ENCODE data around the gene MYL12B.
"Not testable (repeated sequence)": the region's sequence is repeated elsewhere in the genome, so short reads cannot be mapped to it uniquely, and the experiment has no call there.

Gene MYL12B

DNA sequence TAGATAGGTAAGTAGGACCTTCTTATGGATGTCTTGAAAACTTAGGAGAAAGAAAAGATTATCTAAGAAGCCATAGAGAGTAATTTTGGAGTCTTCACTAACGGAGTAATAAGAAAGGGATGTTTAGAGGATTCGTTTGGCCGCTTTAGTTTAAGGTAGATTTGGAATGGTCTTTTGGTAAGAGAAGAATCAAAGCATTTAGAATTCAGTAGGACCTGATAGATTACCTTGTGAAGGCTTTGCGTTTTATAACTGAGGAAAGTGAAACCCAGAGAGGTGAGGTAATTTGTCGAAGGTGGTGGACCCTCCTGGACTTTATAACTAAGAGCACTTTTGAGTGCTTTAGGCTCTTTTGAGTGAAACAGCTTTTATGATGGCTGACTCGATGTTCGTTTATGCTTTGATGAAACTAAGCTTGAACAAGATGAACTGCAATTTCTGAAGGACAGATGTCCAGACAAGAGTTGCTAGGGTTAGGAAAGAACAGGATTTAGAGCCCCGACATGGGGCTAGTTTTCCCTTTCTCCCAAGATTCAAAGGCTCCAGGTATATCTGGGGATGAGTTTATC is 1.3 kb downstream of the MYL12B start:
- DNase-seq, result no peak

GRCh38 chr18:3264362-3264761 is 2.4 kb downstream of the MYL12B start:
- no peak for DNase-seq

GRCh38 chr18:3265564-3266033 is 3.7 kb downstream of the MYL12B start:
- peak; percentile 58 for DNase-seq

DNA sequence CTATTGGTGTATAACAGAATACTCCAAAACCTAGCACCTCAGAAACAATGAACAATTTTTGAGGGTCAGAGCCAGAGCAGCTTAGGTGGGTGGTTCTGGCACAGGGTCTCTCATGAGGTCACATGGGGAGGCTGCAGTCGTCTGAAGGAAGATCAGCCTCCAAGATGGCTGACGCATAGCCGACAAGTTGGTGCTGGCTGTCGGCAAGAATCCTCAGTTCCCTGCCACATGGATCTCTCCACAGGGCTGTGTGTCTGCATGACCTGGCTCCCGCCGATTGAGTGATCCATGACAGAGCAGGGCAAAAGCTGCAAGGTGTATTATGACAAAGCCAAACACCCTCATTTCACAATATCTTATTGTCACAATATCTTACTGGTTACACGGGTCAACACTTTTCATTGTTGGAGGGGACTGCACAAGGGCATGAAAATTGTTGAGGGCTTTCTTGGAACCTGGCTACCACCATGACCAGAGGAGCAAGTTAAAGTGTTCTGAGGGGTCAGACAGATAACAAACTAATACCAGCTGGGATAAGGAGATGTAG is 4.2 kb downstream of the MYL12B start:
- DNase-seq, result no peak

DNA sequence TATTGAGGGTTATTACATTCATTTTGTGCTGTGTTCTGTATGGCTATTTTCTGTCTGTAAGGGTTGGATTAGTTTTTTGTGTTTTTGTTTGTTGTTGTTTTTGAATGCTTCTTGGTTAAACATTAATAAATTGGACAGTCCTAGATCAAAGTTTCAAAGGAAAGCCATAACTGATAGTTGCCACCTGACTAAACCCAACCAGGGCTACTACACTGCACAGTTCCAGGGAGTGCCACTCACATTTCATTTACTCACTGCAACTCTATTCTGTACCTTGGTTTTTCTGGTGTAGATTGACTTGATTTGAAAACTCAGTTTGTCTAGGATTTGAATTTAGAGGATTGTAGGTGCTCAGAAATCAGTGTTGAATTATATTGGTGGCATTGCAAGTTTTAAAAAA is 6.4 kb downstream of the MYL12B start:
- DNase-seq, result no peak

GRCh38 chr18:3269241-3269913 is 7.4 kb downstream of the MYL12B start:
- DNase-seq, result peak; percentile 54

DNA sequence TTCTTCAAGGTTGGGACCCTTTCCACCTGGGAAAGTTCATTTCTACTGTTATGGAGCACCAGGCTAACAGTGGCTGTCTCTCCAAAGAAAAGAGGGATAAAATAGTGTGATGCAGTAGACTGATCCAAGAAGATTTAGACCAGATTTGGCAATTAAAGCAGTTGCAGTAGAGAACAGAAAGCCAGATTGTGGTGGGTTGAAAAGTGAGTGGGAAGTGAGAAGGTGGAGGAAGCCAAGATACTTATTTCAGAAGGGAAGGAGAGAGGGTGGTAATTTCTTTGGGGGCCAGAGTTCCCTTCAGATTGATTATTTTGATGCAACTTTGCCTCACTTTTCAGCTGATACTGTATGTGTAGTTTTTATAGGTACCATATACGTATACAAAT is 8.0 kb downstream of the MYL12B start:
- no peak for DNase-seq

DNA sequence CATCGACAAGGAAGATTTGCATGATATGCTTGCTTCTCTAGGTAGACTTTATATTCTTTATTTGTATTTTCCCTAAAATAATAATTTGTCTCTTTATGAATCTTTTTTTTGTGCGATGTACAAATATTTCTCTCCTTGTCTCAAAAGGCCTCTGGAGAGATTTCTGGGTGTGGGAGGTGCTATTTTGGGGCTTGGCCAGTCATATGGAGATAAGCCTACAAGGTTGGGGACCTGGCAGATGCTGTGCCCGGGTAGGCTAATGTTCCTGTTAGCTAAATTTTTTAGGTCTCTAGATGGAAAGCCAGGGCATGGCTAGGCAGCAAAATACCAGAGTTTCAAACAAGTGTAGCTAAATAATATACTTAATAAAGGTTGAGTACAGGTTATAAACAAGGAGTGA is 11.1 kb downstream of the MYL12B start:
- no peak for DNase-seq

DNA sequence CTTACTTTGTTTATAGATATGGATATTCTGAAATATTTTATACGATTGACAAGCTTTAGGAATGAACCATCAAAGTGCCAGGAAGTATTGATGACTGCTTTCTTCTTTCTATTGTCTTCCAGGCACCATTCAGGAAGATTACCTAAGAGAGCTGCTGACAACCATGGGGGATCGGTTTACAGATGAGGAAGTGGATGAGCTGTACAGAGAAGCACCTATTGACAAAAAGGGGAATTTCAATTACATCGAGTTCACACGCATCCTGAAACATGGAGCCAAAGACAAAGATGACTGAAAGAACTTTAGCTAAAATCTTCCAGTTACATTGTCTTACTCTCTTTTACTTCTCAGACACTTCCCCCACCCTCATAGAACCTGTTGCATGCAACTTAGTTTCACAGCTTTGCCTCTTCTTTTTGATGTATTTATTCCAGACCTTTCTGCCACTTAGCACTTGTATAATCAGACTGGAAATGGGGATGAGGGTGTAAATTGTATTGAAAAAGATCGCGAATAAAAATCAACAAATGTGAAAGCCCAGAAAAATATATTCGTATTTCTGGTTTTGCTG is 15.8 kb downstream of the MYL12B start:
- not testable (repeated sequence) for DNase-seq

GRCh38 chr18:3279201-3280185 is 17.6 kb downstream of the MYL12B start:
- DNase-seq, result no peak

GRCh38 chr18:3281456-3282400 is 19.8 kb downstream of the MYL12B start:
- peak; percentile 79 for DNase-seq

GRCh38 chr18:3283253-3283863 is 21.4 kb downstream of the MYL12B start:
- no peak for DNase-seq

- DNase-seq, result no peak
Observed at GRCh38 chr18:3283908-3284307, 22.0 kb downstream of the MYL12B start.

DNA sequence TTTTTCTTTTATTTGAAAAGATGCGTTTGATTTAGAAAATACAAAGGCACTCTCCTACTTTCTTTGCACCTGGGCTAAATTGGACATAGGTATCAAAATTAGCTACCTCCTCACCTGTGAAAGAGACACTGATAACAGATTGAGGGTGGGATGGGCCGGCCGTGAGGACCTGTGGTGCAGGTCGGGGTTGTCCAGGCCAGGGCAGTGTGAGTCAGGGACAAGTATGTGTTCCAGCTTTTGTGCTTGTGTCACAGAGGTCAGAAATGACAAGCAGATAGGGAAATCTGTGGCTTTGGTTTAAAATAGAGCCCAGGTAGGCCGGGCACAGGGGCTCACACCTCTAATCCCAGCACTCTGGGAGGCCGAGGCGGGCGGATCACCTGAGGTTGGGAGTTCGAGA is 22.6 kb downstream of the MYL12B start:
- DNase-seq, result no peak

DNA sequence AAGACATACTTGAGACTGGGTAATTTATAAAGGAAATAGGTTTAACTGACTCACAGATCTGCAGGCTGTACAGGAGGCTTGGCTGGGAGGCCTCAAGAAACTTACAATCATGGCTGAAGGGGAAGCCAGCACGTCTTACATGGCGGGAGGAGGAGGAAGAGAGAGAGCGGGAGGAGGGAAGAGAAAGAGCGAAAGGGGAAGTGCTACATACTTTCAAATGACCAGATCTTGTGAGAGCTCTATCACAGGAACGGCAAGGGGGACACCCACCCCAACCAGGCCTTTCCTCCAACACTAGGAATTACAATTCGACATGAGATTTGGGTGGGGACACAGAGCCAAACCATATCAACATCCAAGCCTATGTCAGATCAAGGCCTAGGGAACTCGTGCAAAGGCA is 24.2 kb downstream of the MYL12B start:
- no peak for DNase-seq

DNA sequence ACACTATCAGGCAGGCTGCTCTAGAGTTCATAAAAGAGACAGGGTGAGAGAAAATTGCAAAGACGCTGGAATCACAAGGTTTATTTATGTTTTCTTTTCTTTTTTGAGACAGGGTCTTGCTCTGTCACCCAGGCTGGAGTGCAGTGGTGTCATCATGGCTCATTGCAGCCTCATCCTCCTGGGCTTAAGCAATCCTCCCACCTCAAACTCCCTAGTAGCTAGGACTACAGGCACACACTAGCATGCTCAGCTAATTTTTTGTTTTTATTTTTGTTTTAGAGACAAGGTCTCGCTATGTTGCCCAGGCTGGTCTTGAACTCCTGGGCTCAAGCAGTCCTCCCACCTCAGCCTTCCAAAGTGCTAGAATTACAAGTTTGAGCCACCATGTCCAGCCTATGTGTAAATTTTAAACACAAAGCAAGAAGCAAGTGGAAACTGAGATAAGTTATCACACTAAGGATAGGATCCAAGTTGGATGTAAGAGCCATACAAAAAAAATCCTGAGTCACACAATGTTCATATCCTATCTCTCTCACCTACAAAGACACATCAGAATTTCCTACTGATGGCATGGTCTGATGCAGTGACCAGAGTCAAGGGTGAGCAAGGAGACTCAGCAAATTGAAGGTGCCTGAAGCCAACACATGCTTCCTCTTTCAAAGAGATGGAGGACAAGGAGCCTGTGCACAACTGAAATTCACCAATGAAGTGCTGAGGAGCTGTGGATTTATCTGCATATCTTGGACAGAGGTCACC is 31.4 kb downstream of the MYL12B start:
- DNase-seq, result no peak

DNA sequence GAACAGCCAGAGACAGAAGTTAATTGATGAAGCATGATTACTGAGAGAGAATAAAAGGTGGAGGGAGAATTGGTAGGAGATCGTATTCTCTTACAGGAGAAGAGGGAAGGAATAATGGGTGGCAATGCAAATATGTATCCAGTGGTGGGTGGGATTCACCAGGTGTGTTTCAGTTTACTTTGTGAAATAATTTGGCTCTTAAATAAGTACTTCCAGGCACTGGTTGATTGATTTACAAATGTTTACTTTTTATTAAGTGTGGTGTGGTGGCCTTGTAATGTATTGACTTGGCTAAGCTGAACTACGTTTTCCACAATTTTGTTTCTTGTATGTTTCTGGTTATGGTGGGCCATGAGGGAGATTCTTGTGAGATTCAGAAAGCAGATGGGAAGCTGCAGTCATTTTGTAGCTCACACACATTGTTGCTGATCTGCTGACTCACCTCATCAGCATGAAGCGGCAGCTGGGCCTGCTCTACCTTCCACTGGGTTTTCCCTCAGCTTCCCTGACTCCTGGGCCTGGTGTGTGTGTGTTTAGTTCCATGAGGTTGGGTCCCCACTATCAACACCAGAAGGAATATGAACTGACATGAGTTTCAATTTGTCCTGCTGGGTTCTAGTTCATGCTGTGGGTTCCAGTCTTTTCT is 32.6 kb downstream of the MYL12B start:
- DNase-seq, result peak; percentile 50

GRCh38 chr18:3297025-3297984 is 35.4 kb downstream of the MYL12B start:
- peak; percentile 85 for DNase-seq

DNA sequence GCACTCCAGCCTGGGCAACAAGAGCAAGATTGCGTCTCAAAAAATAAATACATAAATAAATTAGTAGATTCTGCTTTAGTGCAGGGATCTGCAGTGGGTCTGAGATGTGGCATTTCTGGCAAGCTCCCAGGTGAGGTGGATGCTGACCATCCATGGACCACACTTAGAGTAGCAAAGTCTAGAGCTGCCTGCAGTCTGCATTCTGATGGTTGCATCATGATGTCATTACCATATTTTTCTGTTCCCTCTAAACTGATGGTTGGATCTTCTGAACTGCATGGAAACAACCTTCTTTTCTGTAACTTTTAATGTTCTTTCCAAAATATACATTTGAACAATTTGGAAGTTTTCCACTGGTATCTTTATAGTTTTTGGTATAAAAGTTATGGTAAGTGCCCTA is 42.9 kb downstream of the MYL12B start:
- DNase-seq, result no peak
